ENCODE data around the gene PROSER2. TPM values are rescaled to one million over a fixed set of nuclear protein-coding genes. Genes with fewer than 3 reads are reported as not detected.

The PROSER2 gene
- total and polyA plus RNA-seq, 2 donors (not counting 3 experiments of a cell fraction or from before 2014, with no cell fraction given) = 5.9 to 22.6 TPM

GRCh38 chr10:11787374-11787773 lies 35.8 kb upstream of the PROSER2 start:
- Histone ChIP-seq H3K27ac (ENCODE audit: insufficient read depth, low read depth, low read length) (no peak overlapping the region), H3K9me3 (replicated peaks; ENCODE audit: control insufficient read depth, insufficient read depth, low read length) (no peaks in the 10 kb centered on the region), H3K9me1 (replicated peaks; ENCODE audit: control insufficient read depth, extremely low read depth, insufficient read depth, low read length) (no peaks in the 10 kb centered on the region), H4K20me1 (replicated peaks; ENCODE audit: control insufficient read depth, extremely low read depth, insufficient read depth, low read length) (no peaks in the 10 kb centered on the region), H3K4me2 (ENCODE audit: insufficient read depth, low read length) (no peak overlapping the region), H3K9ac (replicated peaks; ENCODE audit: extremely low read depth, insufficient read depth, low read length) (no peak overlapping the region), H2AFZ (ENCODE audit: low read depth, low read length) (no peak overlapping the region), H3K36me3 (ENCODE audit: control insufficient read depth in 2 of 2, extremely low read depth in 1 of 2, insufficient read depth in 2 of 2, low read length in 2 of 2) (no peaks in the 10 kb centered on the region), H3K4me3 (replicated peaks in 1 of 3; ENCODE audit: insufficient read depth in 1 of 3, low read depth in 1 of 3, low read length in 3 of 3) (no peak overlapping the region), H3K79me2 (ENCODE audit: control insufficient read depth, insufficient read depth, low read length) (no peaks in the 10 kb centered on the region), H3K27me3 (ENCODE audit: control insufficient read depth in 2 of 2, insufficient read depth in 2 of 2, low read length in 2 of 2) (peaks cover 4% of the 10 kb centered on the region in 2 experiments), H3K4me1 (ENCODE audit: control insufficient read depth, extremely low read depth, insufficient read depth, low read length) (no peaks in the 10 kb centered on the region)
- no peak for FAIRE-seq
- POLR2A ChIA-PET = no interaction called here
- dilution Hi-C loops (cut with MboI; ENCODE audit: extremely low pct_ligation_motif_present, low sequenced_read_pairs) = no loop called here
- TF ChIP-seq POLR2A (IDR thresholded peaks at IDR 0.05; ENCODE audit: low read depth, low read length) (no peak), MAX (IDR thresholded peaks at IDR 0.05; ENCODE audit: insufficient read depth, insufficient read length) (no peak), MYC (IDR thresholded peaks at IDR 0.05; ENCODE audit: low read depth, low read length) (no peak), EZH2 (IDR thresholded peaks at IDR 0.05; ENCODE audit: borderline replicate concordance, low read depth, low read length, severe bottlenecking) (no peak), JUN (IDR thresholded peaks at IDR 0.05; ENCODE audit: borderline replicate concordance, insufficient read depth, insufficient read length, low read depth) (no peak), POLR2AphosphoS5 (IDR thresholded peaks at IDR 0.05; ENCODE audit: insufficient read depth, low read depth, low read length) (no peak), CTCF (IDR thresholded peaks at IDR 0.05; ENCODE audit: extremely low read depth in 1 of 2, insufficient read depth in 1 of 2, low read depth in 1 of 2, low read length in 2 of 2) (no peak), FOS (IDR thresholded peaks at IDR 0.05; ENCODE audit: borderline replicate concordance, insufficient read depth, low read length) (no peak), GATA2 (IDR thresholded peaks at IDR 0.05; ENCODE audit: insufficient read depth, insufficient read length, low read depth, low read length) (no peak)
- intact Hi-C loops (cut with micrococcal nuclease) = no loop called here
- CTCF ChIA-PET = interaction anchor here (3.6 to 7.7 kb wide), 3 partner anchors 32 to 199 kb away, joined by 31 to 244 read pairs (median 43); no protein-coding TSS in a partner anchor
- DNase-seq (ENCODE audit: low read depth, low spot score) = no peak
- no TSS peak for BruUV-seq (replicated peaks)
